IPS DF 6.9 (cell line): ENCODE data around the gene PHRF1.

Source experiments
- DNase-seq: peaks from one replicate; pipeline ENCODE4 v3.0.0-alpha.2; 2013; ENCODE audit warnings: low read depth, low spot score
- H3K27ac ChIP-seq: one replicate; pipeline ENCODE4 v1.5.1; 2013; ENCODE audit warnings: low read length, control low read depth
- H3K27me3 ChIP-seq: 2 replicates; pipeline ENCODE4 v1.6.1; 2013; ENCODE audit warnings: mild to moderate bottlenecking, low read length; ENCODE audit not compliant: control insufficient read depth, insufficient read depth
- H3K36me3 ChIP-seq: 2 replicates; pipeline ENCODE4 v1.6.1; 2013; ENCODE audit warnings: low read length; ENCODE audit not compliant: control insufficient read depth, insufficient read depth
- H3K4me1 ChIP-seq: 2 replicates; pipeline ENCODE4 v1.6.1; 2013; ENCODE audit warnings: low read length; ENCODE audit not compliant: control insufficient read depth, insufficient read depth
- H3K4me3 ChIP-seq: 2 replicates; pipeline ENCODE4 v1.5.1; 2013; ENCODE audit warnings: mild to moderate bottlenecking, low read length
- H3K9me3 ChIP-seq: 2 replicates; pipeline ENCODE4 v1.6.1; 2013; ENCODE audit warnings: low read length, inconsistent platforms; ENCODE audit not compliant: control insufficient read depth, insufficient read depth
- WGBS: extraction: QIAGEN DNeasy Blood & Tissue Kit; methylation state at CpG from one replicate; pipeline ENCODE4 v1.1.7; 2013; ENCODE audit warnings: mixed read lengths, missing lambda C conversion rate; ENCODE audit not compliant: insufficient read length, insufficient coverage; 5-methylcytosine and 5-hydroxymethylcytosine counted together

Gene PHRF1

GRCh38 chr11:624705-625635, 48.7 kb downstream of the PHRF1 start, which contains the start of gene CDHR5:
Gene CDHR5 (minus strand): TSS chr11:624955. CDS start chr11:624902, 53 bp downstream.
- WGBS = no CpG with 5 or more reads among the region's 33 CpGs
- DNase-seq = no peak
- H3K27ac ChIP-seq = no peak within 1 kb of the TSS

DNA sequence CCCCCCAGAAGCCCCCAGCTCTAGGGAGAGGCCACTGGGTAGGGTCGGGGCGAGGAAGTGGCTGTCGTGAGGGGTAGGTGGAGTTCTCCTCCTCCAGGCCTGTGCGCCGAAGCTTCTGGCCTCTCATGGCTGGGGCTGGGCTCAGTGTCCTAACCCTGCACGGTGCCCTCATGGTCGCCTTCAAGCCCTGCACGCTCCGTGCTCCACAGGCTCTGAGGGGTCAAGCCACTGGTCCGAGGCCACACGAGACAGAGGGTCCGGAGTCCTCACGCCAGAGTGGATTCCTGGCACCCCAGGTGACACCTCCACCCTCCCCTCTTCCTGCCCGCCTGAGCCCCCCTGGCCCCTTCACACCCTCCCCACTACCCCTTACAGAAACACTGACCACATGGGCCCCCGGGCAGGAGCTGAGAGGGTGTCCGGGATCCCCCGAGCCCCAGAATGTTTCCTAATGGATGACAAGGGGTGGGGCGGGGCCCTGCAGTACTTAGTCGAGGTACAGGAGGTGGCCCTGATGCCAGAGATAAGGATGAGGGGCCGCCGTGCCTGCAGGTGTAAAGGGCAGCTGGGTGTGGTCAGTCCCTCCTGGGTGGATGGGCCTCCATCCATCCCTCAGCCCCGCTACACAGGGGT, 49.5 kb downstream of the PHRF1 start:
- no peaks in the 10 kb centered on the region for H3K4me1 ChIP-seq
- no peak overlapping the region for H3K27ac ChIP-seq
- no peaks in the 10 kb centered on the region for H3K9me3 ChIP-seq
- WGBS = no CpG with 5 or more reads among the region's 22 CpGs
- H3K36me3 ChIP-seq = no peaks in the 10 kb centered on the region
- DNase-seq = no peak
- H3K4me3 ChIP-seq = no peak overlapping the region
- H3K27me3 ChIP-seq = peaks cover 4% of the 10 kb centered on the region

More at GRCh38 chr11:624705-625635, 48.7 kb downstream of the PHRF1 start, which contains the start of gene CDHR5:
- no peaks in the 10 kb centered on the region for H3K36me3 ChIP-seq
- H3K4me1 ChIP-seq = no peaks in the 10 kb centered on the region
- peaks cover 4% of the 10 kb centered on the region for H3K27me3 ChIP-seq
- no peak within 1 kb of the TSS for H3K4me3 ChIP-seq
- no peaks in the 10 kb centered on the region for H3K9me3 ChIP-seq

GRCh38 chr11:626475-627307, 50.4 kb downstream of the PHRF1 start, which contains the start of gene SCT:
Gene SCT (minus strand): TSS chr11:627181. CDS start chr11:627143, 38 bp downstream.
- H3K4me1 ChIP-seq = no peaks in the 10 kb centered on the region
- DNase-seq = no peak
- no CpG with 5 or more reads among the region's 72 CpGs for WGBS
- no peak within 1 kb of the TSS for H3K27ac ChIP-seq
- no peaks in the 10 kb centered on the region for H3K9me3 ChIP-seq
- H3K4me3 ChIP-seq = peak within 1 kb of the TSS; percentile 37; the same call in 1 of the 2 replicates
- H3K27me3 ChIP-seq = peaks cover 4% of the 10 kb centered on the region
- no peaks in the 10 kb centered on the region for H3K36me3 ChIP-seq

- no peak for DNase-seq
- peak overlapping the region; percentile 37; the same call in 1 of the 2 replicates for H3K4me3 ChIP-seq
- H3K4me1 ChIP-seq = no peaks in the 10 kb centered on the region
- H3K27ac ChIP-seq = no peak overlapping the region
- WGBS = no CpG with 5 or more reads among the region's 28 CpGs
- H3K36me3 ChIP-seq = no peaks in the 10 kb centered on the region
- no peaks in the 10 kb centered on the region for H3K9me3 ChIP-seq
- peaks cover 4% of the 10 kb centered on the region for H3K27me3 ChIP-seq
Observed at GRCh38 chr11:627308-627576, 51.0 kb downstream of the PHRF1 start.

DNA sequence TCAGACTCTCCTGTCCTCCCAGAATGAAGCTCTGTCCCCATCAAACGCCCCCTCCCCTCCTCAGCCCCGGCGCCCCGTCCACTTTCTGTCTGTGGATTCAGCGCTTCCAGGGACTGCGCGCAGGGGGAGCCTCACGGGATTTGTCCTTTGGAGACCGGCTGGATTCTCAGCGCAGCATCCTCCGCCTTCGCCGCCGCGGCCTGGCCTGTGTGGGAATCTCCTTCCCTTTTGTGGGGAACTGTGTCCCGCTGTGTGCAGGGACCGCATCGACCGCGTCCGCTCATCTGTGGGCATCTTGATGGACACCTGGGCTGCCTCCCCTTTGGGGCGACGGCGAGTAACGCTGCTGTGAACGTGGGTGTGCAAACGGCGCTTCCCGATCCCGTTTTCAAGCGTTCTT, 51.8 kb downstream of the PHRF1 start:
- H3K27ac ChIP-seq = no peak overlapping the region
- no peaks in the 10 kb centered on the region for H3K9me3 ChIP-seq
- H3K27me3 ChIP-seq = peaks cover 4% of the 10 kb centered on the region
- no peak for DNase-seq
- no CpG with 5 or more reads among the region's 31 CpGs for WGBS
- H3K4me3 ChIP-seq = no peak overlapping the region
- H3K36me3 ChIP-seq = no peaks in the 10 kb centered on the region
- H3K4me1 ChIP-seq = no peaks in the 10 kb centered on the region

GRCh38 chr11:629237-629583, 52.9 kb downstream of the PHRF1 start:
- no peak overlapping the region for H3K4me3 ChIP-seq
- H3K9me3 ChIP-seq = no peaks in the 10 kb centered on the region
- no peak for DNase-seq
- no peaks in the 10 kb centered on the region for H3K36me3 ChIP-seq
- WGBS = no CpG with 5 or more reads among the region's 10 CpGs
- no peaks in the 10 kb centered on the region for H3K4me1 ChIP-seq
- no peak overlapping the region for H3K27ac ChIP-seq
- peaks cover 4% of the 10 kb centered on the region for H3K27me3 ChIP-seq

DNA sequence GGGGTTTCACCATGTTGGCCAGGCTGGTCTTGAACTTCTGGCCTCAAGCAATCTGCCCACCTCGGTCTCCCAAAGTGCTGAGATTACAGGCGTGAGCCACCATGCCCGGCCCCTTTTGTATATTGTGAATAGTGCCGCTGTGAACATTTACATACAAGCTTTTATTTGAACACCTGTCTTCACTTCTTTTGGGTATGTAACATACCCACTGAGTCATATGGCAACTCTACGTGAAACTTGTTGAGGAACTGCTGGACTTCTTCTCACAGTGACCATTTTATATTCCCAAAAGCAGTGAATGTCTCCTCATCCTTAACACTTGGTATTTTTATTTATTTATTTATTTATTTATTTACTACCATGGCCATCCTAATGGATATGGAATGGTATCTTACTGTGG, 54.6 kb downstream of the PHRF1 start:
- no peak for DNase-seq
- no CpG with 5 or more reads among the region's 5 CpGs for WGBS
- Histone ChIP-seq H3K4me1 (no peaks in the 10 kb centered on the region; the same call in 1 of the 2 replicates), H3K9me3 (no peaks in the 10 kb centered on the region), H3K27ac (no peak overlapping the region), H3K36me3 (no peaks in the 10 kb centered on the region), H3K27me3 (peaks cover 9% of the 10 kb centered on the region), H3K4me3 (no peak overlapping the region)

GRCh38 chr11:635945-636510, 59.8 kb downstream of the PHRF1 start:
- Histone ChIP-seq H3K4me1 (peaks cover 8% of the 10 kb centered on the region), H3K27me3 (peaks cover 27% of the 10 kb centered on the region), H3K36me3 (no peaks in the 10 kb centered on the region), H3K4me3 (no peak overlapping the region), H3K27ac (no peak overlapping the region), H3K9me3 (no peaks in the 10 kb centered on the region)
- DNase-seq = no peak
- WGBS = no CpG with 5 or more reads among the region's 22 CpGs

DNA sequence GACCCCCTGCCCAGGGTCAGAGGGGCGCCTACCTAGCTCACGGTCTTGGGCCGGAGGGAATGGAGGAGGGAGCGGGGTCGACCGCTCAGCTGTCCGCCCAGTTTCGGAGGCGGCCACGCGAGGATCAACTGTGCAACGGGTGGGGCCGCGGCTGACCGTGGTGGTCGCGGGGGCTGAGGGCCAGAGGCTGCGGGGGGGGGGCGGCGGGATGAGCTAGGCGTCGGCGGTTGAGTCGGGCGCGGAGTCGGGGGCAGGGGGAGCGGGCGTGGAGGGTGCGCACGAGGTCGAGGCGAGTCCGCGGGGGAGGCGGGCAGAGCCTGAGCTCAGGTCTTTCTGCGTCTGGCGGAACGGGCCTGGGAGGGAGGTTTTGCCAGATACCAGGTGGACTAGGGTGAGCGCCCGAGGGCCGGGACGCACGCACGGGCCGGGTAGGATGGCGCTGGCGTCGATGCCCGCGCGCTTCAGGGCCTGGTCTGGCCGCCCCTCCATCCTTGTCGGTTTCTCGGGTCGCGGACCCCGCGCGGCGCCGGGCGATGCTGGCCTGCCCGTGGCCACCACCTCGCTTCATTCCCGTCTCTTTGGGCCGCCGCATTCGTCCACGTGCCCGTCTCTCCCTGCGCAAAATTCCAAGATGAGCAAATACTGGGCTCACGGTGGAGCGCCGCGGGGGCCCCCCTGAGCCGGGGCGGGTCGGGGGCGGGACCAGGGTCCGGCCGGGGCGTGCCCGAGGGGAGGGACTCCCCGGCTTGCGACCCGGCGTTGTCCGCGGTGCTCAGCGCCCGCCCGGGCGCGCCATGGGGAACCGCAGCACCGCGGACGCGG, 60.5 kb downstream of the PHRF1 start, which contains the start of gene DRD4:
DRD4 (plus strand) TSS at position 759 of the 822 bp plus-strand sequence; CDS start at position 795, 36 bp downstream.
- WGBS = no CpG with 5 or more reads among the region's 100 CpGs
- Histone ChIP-seq H3K36me3 (no peaks in the 10 kb centered on the region), H3K27me3 (peaks cover 27% of the 10 kb centered on the region), H3K4me1 (peaks cover 8% of the 10 kb centered on the region), H3K4me3 (peak within 1 kb of the TSS; percentile 26; the same call in 1 of the 2 replicates), H3K9me3 (no peaks in the 10 kb centered on the region), H3K27ac (no peak within 1 kb of the TSS)
- no peak for DNase-seq
